AG09309 (cell line): Measurements from ENCODE around the gene DEFB132.
A peak's percentile ranks its signal among the peaks of the same experiment; 100 is the strongest.
"Not testable (repeated sequence)": the region's sequence is repeated elsewhere in the genome, so short reads cannot be mapped to it uniquely, and the experiment has no call there.

Experiments used
- DNase-seq: peaks from one replicate; pipeline ENCODE4 v3.0.0-alpha.2; 2010; ENCODE audit warnings: low read depth
- H3K4me3 ChIP-seq: 2 replicates; pipeline ENCODE4 v1.5.1; 2011; ENCODE audit warnings: mild to moderate bottlenecking, low read depth, low read length, moderate library complexity; ENCODE audit not compliant: control insufficient read depth
- TF ChIP-seq, protein P1 (sequence below): IDR thresholded peaks from 2 replicates; pipeline ENCODE4 v1.5.1; 2011; ENCODE audit warnings: mild to moderate bottlenecking, low read depth, low read length, inconsistent platforms; ENCODE audit not compliant: insufficient read depth, control insufficient read depth; ENCODE audit errors: missing control alignments

The DEFB132 gene

DNA sequence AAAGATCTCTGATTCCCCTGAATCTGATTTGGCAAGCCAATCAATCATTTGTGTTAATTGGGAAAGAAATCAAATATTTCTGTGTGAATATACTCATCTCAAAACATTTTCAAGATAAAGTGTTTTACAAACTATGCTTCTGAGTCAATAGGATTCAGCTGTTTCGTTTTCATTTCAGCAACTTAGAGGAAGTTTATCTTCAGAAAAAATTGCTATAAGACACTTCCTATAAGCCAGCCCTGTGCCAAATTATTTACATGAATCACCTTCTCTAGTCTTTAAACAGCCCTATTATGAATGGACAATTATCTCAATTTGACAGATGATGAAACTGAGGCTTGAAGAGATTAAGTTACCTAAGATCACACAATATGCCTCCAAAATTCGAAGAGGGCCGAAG is 19.6 kb upstream of the DEFB132 start:
- H3K4me3 ChIP-seq, result no peak overlapping the region
- TF ChIP-seq, protein P1, sequence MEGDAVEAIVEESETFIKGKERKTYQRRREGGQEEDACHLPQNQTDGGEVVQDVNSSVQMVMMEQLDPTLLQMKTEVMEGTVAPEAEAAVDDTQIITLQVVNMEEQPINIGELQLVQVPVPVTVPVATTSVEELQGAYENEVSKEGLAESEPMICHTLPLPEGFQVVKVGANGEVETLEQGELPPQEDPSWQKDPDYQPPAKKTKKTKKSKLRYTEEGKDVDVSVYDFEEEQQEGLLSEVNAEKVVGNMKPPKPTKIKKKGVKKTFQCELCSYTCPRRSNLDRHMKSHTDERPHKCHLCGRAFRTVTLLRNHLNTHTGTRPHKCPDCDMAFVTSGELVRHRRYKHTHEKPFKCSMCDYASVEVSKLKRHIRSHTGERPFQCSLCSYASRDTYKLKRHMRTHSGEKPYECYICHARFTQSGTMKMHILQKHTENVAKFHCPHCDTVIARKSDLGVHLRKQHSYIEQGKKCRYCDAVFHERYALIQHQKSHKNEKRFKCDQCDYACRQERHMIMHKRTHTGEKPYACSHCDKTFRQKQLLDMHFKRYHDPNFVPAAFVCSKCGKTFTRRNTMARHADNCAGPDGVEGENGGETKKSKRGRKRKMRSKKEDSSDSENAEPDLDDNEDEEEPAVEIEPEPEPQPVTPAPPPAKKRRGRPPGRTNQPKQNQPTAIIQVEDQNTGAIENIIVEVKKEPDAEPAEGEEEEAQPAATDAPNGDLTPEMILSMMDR, result no peak
- no peak for DNase-seq

DNA sequence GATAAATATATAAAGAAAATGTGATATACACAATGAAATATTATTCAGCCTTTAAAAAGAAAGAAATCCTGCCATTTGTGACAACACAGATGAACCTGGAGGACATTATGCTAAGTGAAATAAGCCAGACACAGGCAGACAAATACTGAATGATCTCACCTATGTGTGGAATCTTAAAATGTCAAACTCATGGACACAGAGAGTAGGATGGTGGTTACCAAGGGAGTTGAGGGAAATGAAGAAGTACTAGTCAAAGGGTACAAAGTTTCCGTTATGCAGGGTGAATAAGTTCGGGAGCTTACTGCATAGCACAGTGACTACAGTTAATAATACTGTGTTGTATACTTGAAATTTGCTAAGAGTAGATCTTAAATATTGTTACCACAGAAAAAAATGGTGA is 14.6 kb upstream of the DEFB132 start:
- DNase-seq, result no peak
- TF ChIP-seq, protein P1, result no peak
- no peak overlapping the region for H3K4me3 ChIP-seq

DNA sequence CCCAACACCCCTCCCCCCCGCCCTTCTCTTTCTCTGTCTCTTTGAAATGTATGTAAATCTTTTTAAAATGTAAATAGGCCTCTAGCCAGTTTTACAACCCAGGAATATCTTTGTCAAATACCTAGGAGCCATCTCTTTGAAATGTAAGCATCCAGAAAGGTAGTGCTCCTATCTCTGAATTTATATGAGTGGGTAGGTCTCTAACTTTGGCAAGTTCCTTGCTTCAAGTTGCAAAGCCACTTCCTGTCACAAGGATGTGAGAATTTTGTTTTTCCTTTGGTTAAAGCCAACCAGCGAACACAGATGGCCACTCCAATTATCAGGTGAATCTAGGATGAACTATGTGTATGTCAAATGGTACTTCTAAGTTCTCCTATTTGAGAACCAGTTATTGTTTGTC is 6.2 kb upstream of the DEFB132 start:
- TF ChIP-seq, protein P1, result no peak
- no peak overlapping the region for H3K4me3 ChIP-seq
- no peak for DNase-seq

DNA sequence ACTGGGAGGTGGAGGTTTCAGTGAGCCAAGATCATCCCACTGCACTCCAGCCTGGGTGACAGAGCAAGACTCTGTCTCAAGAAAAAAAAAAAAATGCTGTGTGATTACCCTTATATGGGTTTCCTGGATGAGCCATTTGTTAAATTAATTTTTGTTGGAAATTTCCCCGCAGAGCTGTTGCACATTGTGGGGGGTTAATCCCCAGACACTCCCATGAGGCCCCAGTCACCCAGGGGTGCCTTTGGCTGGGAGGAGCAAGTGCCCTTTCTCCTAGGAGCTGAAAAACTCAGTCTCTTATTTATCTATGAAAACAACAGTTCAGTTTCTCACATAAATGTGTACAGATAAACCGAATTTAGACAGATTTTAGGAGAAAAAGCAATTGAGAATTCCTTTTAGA is 4.7 kb upstream of the DEFB132 start:
- no peak for DNase-seq
- TF ChIP-seq, protein P1, result no peak
- no peak overlapping the region for H3K4me3 ChIP-seq

DNA sequence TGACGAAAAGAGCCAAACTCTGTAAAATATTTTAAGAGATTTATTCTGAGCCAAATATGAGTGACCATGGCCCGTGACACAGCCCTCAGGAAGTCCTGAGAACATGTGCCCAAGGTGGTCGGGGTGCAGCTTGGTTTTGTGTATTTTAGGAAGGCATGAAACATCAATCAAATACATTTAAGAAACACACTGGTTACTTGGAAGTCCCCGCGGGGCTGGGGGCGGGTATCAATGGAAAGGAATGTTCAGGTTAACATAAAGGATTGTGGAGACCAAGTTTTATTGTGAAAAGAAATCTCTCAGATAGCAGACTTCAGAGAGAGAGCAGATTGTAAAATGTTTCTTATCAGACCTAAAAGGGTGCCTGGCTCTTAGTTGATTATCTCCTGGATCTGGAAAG is 4.1 kb upstream of the DEFB132 start:
- not testable (repeated sequence) for DNase-seq, H3K4me3 ChIP-seq

DNA sequence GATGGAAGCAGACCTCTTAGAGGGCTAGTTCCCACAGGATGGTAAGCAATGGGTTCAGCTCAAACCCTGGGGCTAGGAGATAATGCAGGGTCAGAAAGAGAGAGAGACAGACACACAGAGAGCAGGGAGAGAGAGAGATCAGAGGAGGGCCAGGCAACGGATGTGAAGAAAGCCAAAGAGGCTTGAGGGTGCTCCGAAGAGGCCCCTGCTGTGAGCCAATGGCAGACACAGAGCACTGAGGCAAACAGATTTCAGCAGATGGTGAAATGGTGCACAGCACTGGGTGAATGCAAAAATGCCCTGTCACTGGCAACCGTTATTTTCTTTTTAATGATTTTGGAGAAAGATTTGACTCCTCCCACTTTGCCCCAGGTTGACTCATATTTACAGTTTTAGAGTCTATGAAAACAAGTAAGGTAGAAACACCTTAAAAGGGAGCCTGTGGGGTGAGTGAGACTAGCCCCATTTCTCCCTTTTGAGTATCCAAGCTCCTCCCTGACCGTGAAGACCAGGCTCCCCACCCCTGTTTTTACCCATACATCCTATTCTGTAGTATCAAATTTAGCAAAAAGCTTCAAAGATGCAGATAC is 840 bp downstream of the DEFB132 start:
- H3K4me3 ChIP-seq, result no peak overlapping the region
- TF ChIP-seq, protein P1, result no peak
- no peak for DNase-seq

DNA sequence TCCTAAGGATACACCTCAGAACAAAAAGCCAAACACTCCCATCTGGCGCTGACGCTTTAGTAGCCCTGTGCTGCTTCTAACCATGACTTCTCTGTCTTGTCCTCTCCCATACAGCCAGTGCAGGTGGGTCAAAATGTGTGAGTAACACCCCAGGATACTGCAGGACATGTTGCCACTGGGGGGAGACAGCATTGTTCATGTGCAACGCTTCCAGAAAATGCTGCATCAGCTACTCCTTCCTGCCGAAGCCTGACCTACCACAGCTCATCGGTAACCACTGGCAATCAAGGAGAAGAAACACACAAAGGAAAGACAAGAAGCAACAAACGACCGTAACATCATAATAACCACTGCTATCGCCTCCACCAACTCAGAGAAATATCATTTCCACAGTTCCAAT is 1.4 kb downstream of the DEFB132 start:
- TF ChIP-seq, protein P1, result peak; percentile 37
- DNase-seq, result no peak

More for the DNA sequence above, 1.4 kb downstream of the DEFB132 start:
- no peak overlapping the region for H3K4me3 ChIP-seq
